AG10803 (cell line): Measurements from ENCODE around the gene SPRED3.

Source experiments
- DNase-seq: peaks from one replicate; pipeline ENCODE4 v3.0.0; 2010; ENCODE audit warnings: low read depth
- H3K4me3 ChIP-seq: 2 replicates; pipeline ENCODE4 v1.5.1; 2011; ENCODE audit warnings: mild to moderate bottlenecking, low read length, control low read depth
- CTCF ChIP-seq: conservative IDR thresholded peaks from 2 replicates; pipeline ENCODE4 v1.5.1; 2011; ENCODE audit warnings: mild to moderate bottlenecking, low read length, control low read depth, inconsistent platforms

Gene SPRED3

DNA sequence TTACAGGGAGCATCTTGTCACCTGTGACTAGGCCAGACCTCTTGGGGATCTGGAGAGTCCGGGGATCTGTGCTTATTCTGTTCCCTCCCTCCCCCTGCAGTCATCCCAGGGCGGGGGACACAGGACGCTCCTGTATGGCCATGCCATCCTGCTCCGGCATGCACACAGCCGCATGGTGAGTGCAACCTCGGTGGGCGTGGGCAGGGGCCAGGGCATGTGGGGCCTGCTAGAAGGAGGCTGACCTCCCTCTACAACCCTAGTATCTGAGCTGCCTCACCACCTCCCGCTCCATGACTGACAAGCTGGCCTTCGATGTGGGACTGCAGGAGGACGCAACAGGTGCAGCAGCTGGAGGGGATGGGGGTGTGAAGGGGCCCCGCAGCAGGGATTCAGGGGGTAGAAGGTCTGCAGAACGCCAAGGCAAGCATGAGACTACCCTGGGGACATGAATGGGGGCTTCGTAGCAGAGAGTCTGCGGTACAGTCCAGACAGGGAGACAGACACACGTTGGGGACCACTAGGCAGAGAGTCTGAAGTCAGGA, 55.0 kb downstream of the SPRED3 start:
- no peak for TF ChIP-seq CTCF
- DNase-seq = no peak
- no peak overlapping the region for H3K4me3 ChIP-seq

DNA sequence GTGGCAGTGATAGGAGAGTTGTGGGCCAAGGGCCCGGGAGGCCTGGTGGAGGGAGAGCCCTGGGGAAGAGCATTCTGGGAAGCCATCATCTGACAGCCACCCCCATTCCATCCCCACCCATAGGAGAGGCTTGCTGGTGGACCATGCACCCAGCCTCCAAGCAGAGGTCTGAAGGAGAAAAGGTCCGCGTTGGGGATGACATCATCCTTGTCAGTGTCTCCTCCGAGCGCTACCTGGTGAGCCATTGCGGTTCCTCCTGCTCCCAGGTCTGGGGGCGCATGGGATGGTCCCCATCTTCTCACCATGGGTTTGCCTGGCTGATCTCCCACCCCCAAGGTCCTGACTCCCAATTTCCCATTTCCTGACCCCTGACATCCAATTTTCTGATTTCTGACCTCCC, 55.5 kb downstream of the SPRED3 start:
- H3K4me3 ChIP-seq = no peak overlapping the region
- no peak for DNase-seq
- TF ChIP-seq CTCF = no peak

- no peak overlapping the region for H3K4me3 ChIP-seq
- DNase-seq = no peak
- no peak for TF ChIP-seq CTCF
Measured at GRCh38 chr19:38445362-38445761, 56.9 kb downstream of the SPRED3 start.

DNA sequence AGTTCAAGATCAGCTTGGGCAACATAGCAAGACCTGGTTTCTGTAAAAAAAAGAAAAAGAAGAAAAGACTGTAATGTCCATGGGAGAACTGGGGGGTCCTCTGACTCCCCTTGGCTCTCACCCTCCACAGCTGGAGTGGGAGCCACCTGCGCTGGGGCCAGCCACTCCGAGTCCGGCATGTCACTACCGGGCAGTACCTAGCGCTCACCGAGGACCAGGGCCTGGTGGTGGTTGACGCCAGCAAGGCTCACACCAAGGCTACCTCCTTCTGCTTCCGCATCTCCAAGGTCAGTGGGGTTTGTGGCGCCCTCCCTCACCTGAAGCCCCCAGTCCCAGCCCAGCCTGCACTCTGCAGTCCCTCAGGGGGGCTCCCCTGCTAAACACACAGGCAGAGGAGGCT, 59.7 kb downstream of the SPRED3 start:
- no peak for TF ChIP-seq CTCF
- no peak overlapping the region for H3K4me3 ChIP-seq
- no peak for DNase-seq
